WERI-Rb-1 (cell line): ENCODE results near the gene MRC1.

Source experiments
- DNase-seq: peaks from one replicate; pipeline ENCODE4 v3.0.0-alpha.2; 2020
- H3K27ac ChIP-seq: fragments of 250-450 bp; sonication (Bioruptor Pico); 2 replicates; pipeline ENCODE4 v1.5.1; 2020; ENCODE audit warnings: mild to moderate bottlenecking, moderate library complexity
- H3K27me3 ChIP-seq: fragments of 250-450 bp; sonication (Bioruptor Pico); 2 replicates; pipeline ENCODE4 v1.5.1; 2021; ENCODE audit warnings: mild to moderate bottlenecking, low read depth, moderate library complexity; ENCODE audit not compliant: insufficient read depth, severe bottlenecking
- H3K36me3 ChIP-seq: fragments of 250-450 bp; sonication (Bioruptor Pico); 2 replicates; pipeline ENCODE4 v1.5.1; 2020; ENCODE audit warnings: mild to moderate bottlenecking, moderate library complexity
- H3K4me3 ChIP-seq: 2 replicates; pipeline ENCODE4 v1.5.1; 2011; ENCODE audit warnings: low read depth, mild to moderate bottlenecking, control low read depth, low read length
- H3K9me3 ChIP-seq: fragments of 250-450 bp; sonication (Bioruptor Pico); 2 replicates; pipeline ENCODE4 v1.5.1; 2021; ENCODE audit warnings: mild to moderate bottlenecking, moderate library complexity; ENCODE audit not compliant: severe bottlenecking
- TF ChIP-seq, protein P1 (sequence below): IDR thresholded peaks from 2 replicates; pipeline ENCODE4 v1.5.1; 2011; ENCODE audit warnings: low read depth, mild to moderate bottlenecking, control low read depth, inconsistent platforms, low read length

The MRC1 gene

GRCh38 chr10:17783751-17784150 is 25.4 kb upstream of the MRC1 start:
- H3K4me3 ChIP-seq, result no peak overlapping the region
- TF ChIP-seq, protein P1, sequence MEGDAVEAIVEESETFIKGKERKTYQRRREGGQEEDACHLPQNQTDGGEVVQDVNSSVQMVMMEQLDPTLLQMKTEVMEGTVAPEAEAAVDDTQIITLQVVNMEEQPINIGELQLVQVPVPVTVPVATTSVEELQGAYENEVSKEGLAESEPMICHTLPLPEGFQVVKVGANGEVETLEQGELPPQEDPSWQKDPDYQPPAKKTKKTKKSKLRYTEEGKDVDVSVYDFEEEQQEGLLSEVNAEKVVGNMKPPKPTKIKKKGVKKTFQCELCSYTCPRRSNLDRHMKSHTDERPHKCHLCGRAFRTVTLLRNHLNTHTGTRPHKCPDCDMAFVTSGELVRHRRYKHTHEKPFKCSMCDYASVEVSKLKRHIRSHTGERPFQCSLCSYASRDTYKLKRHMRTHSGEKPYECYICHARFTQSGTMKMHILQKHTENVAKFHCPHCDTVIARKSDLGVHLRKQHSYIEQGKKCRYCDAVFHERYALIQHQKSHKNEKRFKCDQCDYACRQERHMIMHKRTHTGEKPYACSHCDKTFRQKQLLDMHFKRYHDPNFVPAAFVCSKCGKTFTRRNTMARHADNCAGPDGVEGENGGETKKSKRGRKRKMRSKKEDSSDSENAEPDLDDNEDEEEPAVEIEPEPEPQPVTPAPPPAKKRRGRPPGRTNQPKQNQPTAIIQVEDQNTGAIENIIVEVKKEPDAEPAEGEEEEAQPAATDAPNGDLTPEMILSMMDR, result no peak
- no peak overlapping the region for H3K27ac ChIP-seq

GRCh38 chr10:17784688-17785087 is 24.5 kb upstream of the MRC1 start:
- Histone ChIP-seq H3K9me3 (no peaks in the 10 kb centered on the region), H3K36me3 (no peaks in the 10 kb centered on the region), H3K27ac (no peak overlapping the region), H3K4me3 (no peak overlapping the region), H3K27me3 (no peaks in the 10 kb centered on the region)
- DNase-seq, result no peak
- TF ChIP-seq, protein P1, result no peak

More at GRCh38 chr10:17783751-17784150, 25.4 kb upstream of the MRC1 start:
- no peaks in the 10 kb centered on the region for H3K27me3 ChIP-seq
- no peaks in the 10 kb centered on the region for H3K9me3 ChIP-seq
- DNase-seq, result no peak
- no peaks in the 10 kb centered on the region for H3K36me3 ChIP-seq

- TF ChIP-seq, protein P1, result no peak
- no peaks in the 10 kb centered on the region for H3K9me3 ChIP-seq
- H3K27me3 ChIP-seq, result no peaks in the 10 kb centered on the region
- no peak overlapping the region for H3K4me3 ChIP-seq
- no peaks in the 10 kb centered on the region for H3K36me3 ChIP-seq
- no peak overlapping the region for H3K27ac ChIP-seq
- no peak for DNase-seq
Observed at GRCh38 chr10:17785276-17785930, 23.7 kb upstream of the MRC1 start.

DNA sequence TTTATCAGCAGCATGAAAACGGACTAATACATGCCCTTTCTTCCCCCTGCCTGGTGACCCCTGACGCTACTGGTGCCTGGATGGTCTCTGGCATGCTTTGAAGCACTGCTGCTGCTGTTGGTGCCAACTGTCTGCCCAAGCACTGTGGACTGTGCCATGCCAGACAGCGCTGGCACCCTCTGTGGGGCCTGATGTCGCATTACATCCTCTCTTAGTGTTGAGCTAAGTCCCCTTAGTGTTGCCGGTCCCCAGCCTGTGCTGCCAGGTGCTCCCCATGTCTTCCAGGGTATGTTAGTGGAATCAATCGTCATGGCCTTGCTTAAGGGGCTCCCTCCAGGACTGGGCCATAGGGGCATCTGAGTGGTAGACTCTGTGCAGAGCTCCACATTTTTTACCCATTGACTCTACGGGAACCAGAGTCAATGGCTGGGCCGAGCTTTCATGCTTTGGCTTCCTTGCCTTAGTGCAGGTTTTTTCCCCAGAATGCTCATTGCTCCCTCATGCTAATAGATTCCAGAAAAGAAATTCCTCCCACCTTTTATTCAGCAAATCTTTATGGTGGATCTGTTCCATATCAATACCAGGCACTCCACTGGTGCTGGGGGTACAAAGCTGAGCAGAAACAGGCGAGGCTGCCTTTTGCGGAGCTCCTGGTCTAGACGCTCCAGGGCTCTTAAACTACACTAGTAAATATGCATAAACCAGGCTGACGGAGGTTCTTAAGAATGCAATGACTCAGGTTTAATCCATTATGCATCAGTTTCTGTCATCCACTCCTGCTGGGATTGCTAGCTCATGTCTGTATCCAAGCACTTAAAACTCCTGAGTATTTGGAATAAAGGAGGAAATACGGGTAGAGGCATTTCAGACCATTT is 21.8 kb upstream of the MRC1 start:
- TF ChIP-seq, protein P1, result no peak
- Histone ChIP-seq H3K27ac (no peak overlapping the region), H3K9me3 (no peaks in the 10 kb centered on the region), H3K4me3 (no peak overlapping the region), H3K27me3 (no peaks in the 10 kb centered on the region), H3K36me3 (no peaks in the 10 kb centered on the region)
- no peak for DNase-seq

GRCh38 chr10:17788646-17789045 is 20.5 kb upstream of the MRC1 start:
- no peaks in the 10 kb centered on the region for H3K36me3 ChIP-seq
- no peaks in the 10 kb centered on the region for H3K9me3 ChIP-seq
- no peak overlapping the region for H3K4me3 ChIP-seq
- DNase-seq, result no peak
- H3K27ac ChIP-seq, result no peak overlapping the region
- TF ChIP-seq, protein P1, result no peak
- H3K27me3 ChIP-seq, result no peaks in the 10 kb centered on the region
